C4-2B (cell line): Measurements from ENCODE around the gene SAXO2.

Experiments used
- CTCF ChIP-seq: fragments of 450-650 bp; conservative IDR thresholded peaks from 2 replicates; pipeline ENCODE4 v1.5.1; 2017; ENCODE audit warnings: mild to moderate bottlenecking
- ZFX ChIP-seq: fragments of 450-650 bp; IDR thresholded peaks from 2 replicates; pipeline ENCODE4 v1.6.1; 2017

- TF ChIP-seq CTCF (no peak), ZFX (no peak)
Observed at GRCh38 chr15:82298032-82298431, 35.4 kb downstream of the SAXO2 start.
